HG03108 (cell line): ENCODE measurements around the gene ACAP1.
"Not testable (repeated sequence)": the region's sequence is repeated elsewhere in the genome, so short reads cannot be mapped to it uniquely, and the experiment has no call there.

ENCODE experiments used
- ATAC-seq: cut with Tn5 transposase; IDR thresholded peaks from one replicate; pipeline ENCODE4 v1.9.1; 2021; ENCODE audit warnings: moderate library complexity; ENCODE audit not compliant: unreplicated experiment

The ACAP1 gene

GRCh38 chr17:7354262-7354843, 18.0 kb downstream of the ACAP1 start:
- no peak for ATAC-seq

GRCh38 chr17:7355053-7355452, 18.7 kb downstream of the ACAP1 start, which contains the start of gene TMEM95:
Gene TMEM95, plus strand, starts transcription at chr17:7355156. Its CDS starts 49 bp downstream, at chr17:7355205.
- no peak for ATAC-seq

GRCh38 chr17:7355573-7355972, 19.2 kb downstream of the ACAP1 start:
- ATAC-seq: no peak

- ATAC-seq: no peak
Measured at GRCh38 chr17:7356072-7356549, 19.8 kb downstream of the ACAP1 start.

- no peak for ATAC-seq
Measured at GRCh38 chr17:7356756-7357155, 20.4 kb downstream of the ACAP1 start.

GRCh38 chr17:7357381-7357780, 21.1 kb downstream of the ACAP1 start:
- ATAC-seq: no peak

- ATAC-seq: no peak
Measured at GRCh38 chr17:7361906-7362305, 25.6 kb downstream of the ACAP1 start.

GRCh38 chr17:7363311-7363710, 27.0 kb downstream of the ACAP1 start:
- no peak for ATAC-seq

GRCh38 chr17:7365963-7366362, 29.6 kb downstream of the ACAP1 start:
- not testable (repeated sequence) for ATAC-seq

GRCh38 chr17:7367083-7367482, 30.8 kb downstream of the ACAP1 start:
- ATAC-seq: no peak

GRCh38 chr17:7367918-7368598, 31.7 kb downstream of the ACAP1 start:
- ATAC-seq: no peak

GRCh38 chr17:7368599-7368994, 32.3 kb downstream of the ACAP1 start:
- not testable (repeated sequence) for ATAC-seq

- no peak for ATAC-seq
Measured at GRCh38 chr17:7369825-7370224, 33.5 kb downstream of the ACAP1 start.

- no peak for ATAC-seq
Measured at GRCh38 chr17:7370853-7371252, 34.5 kb downstream of the ACAP1 start.

GRCh38 chr17:7374353-7374752, 38.0 kb downstream of the ACAP1 start:
- no peak for ATAC-seq

GRCh38 chr17:7379134-7379533, 42.8 kb downstream of the ACAP1 start:
- ATAC-seq: no peak

GRCh38 chr17:7380321-7380720, 44.0 kb downstream of the ACAP1 start:
- no peak for ATAC-seq

GRCh38 chr17:7380855-7381683, 44.7 kb downstream of the ACAP1 start, which contains the start of gene TNK1:
Gene TNK1, plus strand, starts transcription at chr17:7381089. Its CDS starts 1,838 bp downstream, at chr17:7382927.
- ATAC-seq: no peak

- ATAC-seq: no peak
Measured at GRCh38 chr17:7382901-7383300, 46.6 kb downstream of the ACAP1 start.

- ATAC-seq: no peak
Measured at GRCh38 chr17:7383371-7383741, 47.0 kb downstream of the ACAP1 start.

- peak; percentile 66 for ATAC-seq
Measured at GRCh38 chr17:7383742-7384488, 47.6 kb downstream of the ACAP1 start.
